Upper lobe of left lung (tissue), 4 donors: Measurements from ENCODE around the gene GSTM2.

Source experiments
- EP300 ChIP-seq, 4 donors: sonication (generic); formaldehyde crosslinking; IDR thresholded peaks; one replicate each; pipeline ENCODE4 v1.5.1; 2017; ENCODE audit warnings: antibody characterized with exemption in 4 of 4, control low read depth in 2 of 4
- POLR2A ChIP-seq, 4 donors: fragments of 450-650 bp; IDR thresholded peaks; one replicate each; pipeline ENCODE4 v1.5.1; 2016 to 2017; ENCODE audit warnings: antibody characterized with exemption in 4 of 4, mild to moderate bottlenecking in 2 of 4
- TF ChIP-seq, protein P1 (sequence below), 6 experiments: fragments of 450-650 bp in 4 of 6; fragments of 200-600 bp in 2 of 6; sonication (generic) in 2 of 6; IDR thresholded peaks; one replicate each; pipeline ENCODE4 v1.5.1; 2016 to 2019; ENCODE audit warnings: antibody characterized with exemption in 6 of 6

GRCh38 chr1:109658533-109659042, 9.3 kb upstream of the GSTM2 start:
- TF ChIP-seq, protein P1, sequence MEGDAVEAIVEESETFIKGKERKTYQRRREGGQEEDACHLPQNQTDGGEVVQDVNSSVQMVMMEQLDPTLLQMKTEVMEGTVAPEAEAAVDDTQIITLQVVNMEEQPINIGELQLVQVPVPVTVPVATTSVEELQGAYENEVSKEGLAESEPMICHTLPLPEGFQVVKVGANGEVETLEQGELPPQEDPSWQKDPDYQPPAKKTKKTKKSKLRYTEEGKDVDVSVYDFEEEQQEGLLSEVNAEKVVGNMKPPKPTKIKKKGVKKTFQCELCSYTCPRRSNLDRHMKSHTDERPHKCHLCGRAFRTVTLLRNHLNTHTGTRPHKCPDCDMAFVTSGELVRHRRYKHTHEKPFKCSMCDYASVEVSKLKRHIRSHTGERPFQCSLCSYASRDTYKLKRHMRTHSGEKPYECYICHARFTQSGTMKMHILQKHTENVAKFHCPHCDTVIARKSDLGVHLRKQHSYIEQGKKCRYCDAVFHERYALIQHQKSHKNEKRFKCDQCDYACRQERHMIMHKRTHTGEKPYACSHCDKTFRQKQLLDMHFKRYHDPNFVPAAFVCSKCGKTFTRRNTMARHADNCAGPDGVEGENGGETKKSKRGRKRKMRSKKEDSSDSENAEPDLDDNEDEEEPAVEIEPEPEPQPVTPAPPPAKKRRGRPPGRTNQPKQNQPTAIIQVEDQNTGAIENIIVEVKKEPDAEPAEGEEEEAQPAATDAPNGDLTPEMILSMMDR (IDR thresholded peaks at IDR 0.05), result no peak
- TF ChIP-seq EP300 (IDR thresholded peaks at IDR 0.05), result no peak
- no peak for TF ChIP-seq POLR2A (IDR thresholded peaks at IDR 0.05)
